ENCODE results near the gene ASTL. TPM values are rescaled to one million over a fixed set of nuclear protein-coding genes. Genes with fewer than 3 reads are reported as not detected.
A peak's percentile ranks its signal among the peaks of the same experiment; 100 is the strongest.
"Not testable (repeated sequence)": the region's sequence is repeated elsewhere in the genome, so short reads cannot be mapped to it uniquely, and the experiment has no call there.

ASTL gene
- total RNA-seq, 1 experiment from 2014 or later = 2.6 TPM

GRCh38 chr2:96161898-96162297, 23.6 kb upstream of the ASTL start:
- in situ Hi-C loops (cut with HindIII; ENCODE audit: low sequenced_read_pairs) = no loop called here
- DNase-seq (ENCODE audit: low spot score) = no peak

DNA sequence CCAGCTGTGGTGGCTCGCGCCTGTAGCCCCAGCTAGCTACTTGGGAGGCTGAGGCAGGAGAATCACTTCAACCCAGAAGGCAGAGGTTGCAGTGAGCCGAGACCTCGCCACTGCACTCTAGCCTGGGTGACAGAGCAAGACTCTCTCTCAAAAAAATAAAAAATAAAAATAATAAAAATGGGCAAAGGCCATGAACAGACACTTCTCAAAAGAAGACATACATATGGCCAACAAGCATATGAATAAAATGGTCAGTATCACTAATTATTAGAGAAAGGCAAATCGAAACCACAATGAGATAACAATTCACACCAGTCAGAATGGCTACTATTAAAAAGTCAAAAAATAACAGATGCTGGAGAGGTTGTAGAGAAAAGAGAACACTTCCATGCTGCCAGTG, 22.1 kb upstream of the ASTL start:
- DNase-seq (ENCODE audit: low spot score); in situ Hi-C loops (cut with HindIII; ENCODE audit: low sequenced_read_pairs): not testable (repeated sequence)

- no peak for DNase-seq (ENCODE audit: low spot score)
- in situ Hi-C loops (cut with HindIII; ENCODE audit: low sequenced_read_pairs) = no loop called here
Measured at GRCh38 chr2:96159084-96159830, 21.0 kb upstream of the ASTL start.

- in situ Hi-C loops (cut with HindIII; ENCODE audit: low sequenced_read_pairs) = no loop called here
- DNase-seq (ENCODE audit: low spot score) = no peak
Measured at GRCh38 chr2:96158554-96158940, 20.2 kb upstream of the ASTL start.

GRCh38 chr2:96157649-96158553, 19.6 kb upstream of the ASTL start:
- DNase-seq (ENCODE audit: low spot score) = no peak
- in situ Hi-C loops (cut with HindIII; ENCODE audit: low sequenced_read_pairs) = no loop called here

- in situ Hi-C loops (cut with HindIII; ENCODE audit: low sequenced_read_pairs) = no loop called here
Measured at GRCh38 chr2:96156926-96157648, 18.8 kb upstream of the ASTL start.

DNA sequence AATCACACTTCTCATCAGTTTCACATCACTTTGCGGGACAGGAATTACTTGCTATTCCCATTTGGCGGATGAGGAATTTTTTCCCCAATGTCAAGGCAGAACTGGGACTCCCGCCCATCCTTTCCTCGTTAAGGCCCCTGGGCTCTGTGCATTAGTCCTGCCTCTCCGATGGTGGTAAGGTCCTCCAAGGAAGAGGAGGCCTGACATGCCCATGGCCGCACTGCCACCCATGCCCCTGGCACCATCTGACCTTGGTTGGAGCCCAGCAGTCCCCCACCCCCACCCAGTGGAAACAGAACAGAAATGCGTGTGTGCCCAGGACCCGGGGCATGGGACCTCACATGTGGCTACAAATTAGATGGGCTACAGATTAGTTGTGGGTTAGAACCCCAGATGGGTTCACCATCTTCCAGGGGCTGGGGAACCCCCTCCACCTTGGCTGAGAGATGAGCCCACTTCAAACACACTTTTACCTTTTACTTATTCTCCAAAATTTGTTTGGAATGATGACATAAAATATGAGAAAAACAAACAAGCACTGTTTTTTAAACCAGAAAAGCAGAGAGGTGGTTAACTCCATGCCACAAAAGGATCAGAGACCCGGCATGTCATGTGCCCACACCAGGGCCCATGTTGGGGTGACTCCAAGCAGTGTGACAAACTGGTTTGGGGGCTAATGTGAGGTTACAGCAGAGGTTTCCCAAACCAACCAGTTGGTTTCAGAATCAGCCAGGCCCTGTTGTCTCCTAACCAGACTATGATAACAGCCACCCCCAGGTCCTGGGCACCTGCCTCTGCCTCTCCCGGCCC, 17.9 kb upstream of the ASTL start:
- in situ Hi-C loops (cut with HindIII; ENCODE audit: low sequenced_read_pairs) = no loop called here
- no peak for DNase-seq (ENCODE audit: low spot score)

More at GRCh38 chr2:96156926-96157648, 18.8 kb upstream of the ASTL start:
- DNase-seq (ENCODE audit: low spot score) = no peak

GRCh38 chr2:96154506-96155380, 16.4 kb upstream of the ASTL start:
- DNase-seq (ENCODE audit: low spot score) = no peak
- in situ Hi-C loops (cut with HindIII; ENCODE audit: low sequenced_read_pairs) = no loop called here

GRCh38 chr2:96153991-96154431, 15.7 kb upstream of the ASTL start:
- in situ Hi-C loops (cut with HindIII; ENCODE audit: low sequenced_read_pairs) = no loop called here
- DNase-seq (ENCODE audit: low spot score) = no peak

GRCh38 chr2:96153291-96153713, 15.0 kb upstream of the ASTL start:
- in situ Hi-C loops (cut with HindIII; ENCODE audit: low sequenced_read_pairs) = no loop called here
- DNase-seq (ENCODE audit: low spot score) = no peak

DNA sequence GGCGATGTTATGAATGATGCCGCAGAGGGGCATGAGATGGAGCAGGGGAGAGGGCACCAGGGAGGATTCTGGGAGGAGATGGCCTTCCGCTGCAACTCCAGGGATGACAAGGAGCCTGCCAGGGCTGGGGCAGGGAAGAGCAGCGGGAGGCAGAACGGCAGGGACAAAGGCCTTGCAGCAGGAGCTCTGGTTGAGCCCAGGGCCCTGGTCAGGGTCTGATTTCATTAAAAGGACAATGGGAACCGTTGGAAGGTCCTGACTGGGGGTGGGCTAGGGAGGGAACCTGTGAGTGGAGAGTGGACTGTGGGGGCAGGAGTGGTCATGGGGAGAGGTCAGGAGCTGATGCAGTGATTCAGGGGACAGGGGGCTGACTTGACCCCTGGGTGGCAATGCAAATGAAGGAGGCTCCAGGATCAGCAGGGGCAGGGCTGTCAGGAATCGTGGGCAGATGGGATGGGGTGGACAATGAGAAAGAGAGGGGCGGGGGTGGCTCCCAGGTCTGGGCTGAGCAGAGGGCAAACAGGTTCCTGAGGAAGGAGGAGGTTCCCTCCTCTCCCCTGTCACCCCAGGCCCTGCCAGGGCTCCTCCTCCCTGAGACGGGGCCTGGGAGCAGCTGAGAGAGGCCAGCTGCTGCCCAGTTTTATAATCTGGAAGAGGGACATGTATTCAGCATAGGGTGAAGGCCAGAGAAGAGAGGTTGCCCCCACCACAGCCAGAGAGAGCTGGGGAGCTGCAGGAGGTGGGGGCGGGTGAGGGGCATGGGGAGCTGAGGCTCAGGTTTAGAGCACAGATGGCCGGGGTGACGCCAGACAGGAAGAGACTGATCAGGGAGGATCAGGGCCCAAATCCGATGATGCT, 14.2 kb upstream of the ASTL start:
- in situ Hi-C loops (cut with HindIII; ENCODE audit: low sequenced_read_pairs) = no loop called here
- peak; percentile 53 for DNase-seq (ENCODE audit: low spot score)

DNA sequence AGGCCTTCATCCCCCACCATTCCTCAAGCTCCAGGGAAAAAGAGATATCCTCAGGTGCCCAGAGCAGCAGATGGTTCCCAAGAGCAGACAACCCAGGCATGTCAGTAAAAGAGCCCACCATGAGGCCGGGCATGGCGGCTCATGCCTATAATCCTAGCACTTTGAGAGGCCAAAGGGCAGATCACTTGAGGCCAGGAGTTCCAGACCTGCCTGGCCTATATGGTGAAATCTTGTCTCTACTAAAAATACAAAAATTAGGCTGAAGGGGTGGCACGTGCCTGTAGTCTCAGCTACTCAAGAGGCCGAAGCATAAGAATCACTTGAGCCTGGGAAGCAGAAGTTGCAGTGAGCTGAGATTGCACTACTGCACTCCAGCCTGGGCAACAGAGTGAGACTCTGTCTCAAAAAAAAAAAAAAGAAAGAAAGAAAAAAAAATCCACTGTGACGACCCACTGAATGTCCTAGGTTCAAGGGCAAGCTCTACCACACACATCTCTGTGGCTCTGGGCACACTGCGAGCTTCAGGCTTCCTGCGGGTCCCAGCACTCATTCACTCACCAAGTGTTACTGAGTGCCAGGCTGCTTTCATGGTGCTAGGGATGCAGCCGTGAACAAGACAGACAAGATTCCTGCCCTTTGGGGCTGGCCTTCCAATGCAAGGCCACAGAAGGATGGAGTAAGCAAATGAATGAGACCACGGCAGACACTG, 13.4 kb upstream of the ASTL start:
- no peak for DNase-seq (ENCODE audit: low spot score)
- in situ Hi-C loops (cut with HindIII; ENCODE audit: low sequenced_read_pairs) = no loop called here

- no peak for DNase-seq (ENCODE audit: low spot score)
- in situ Hi-C loops (cut with HindIII; ENCODE audit: low sequenced_read_pairs) = no loop called here
Measured at GRCh38 chr2:96150791-96151594, 12.7 kb upstream of the ASTL start.

DNA sequence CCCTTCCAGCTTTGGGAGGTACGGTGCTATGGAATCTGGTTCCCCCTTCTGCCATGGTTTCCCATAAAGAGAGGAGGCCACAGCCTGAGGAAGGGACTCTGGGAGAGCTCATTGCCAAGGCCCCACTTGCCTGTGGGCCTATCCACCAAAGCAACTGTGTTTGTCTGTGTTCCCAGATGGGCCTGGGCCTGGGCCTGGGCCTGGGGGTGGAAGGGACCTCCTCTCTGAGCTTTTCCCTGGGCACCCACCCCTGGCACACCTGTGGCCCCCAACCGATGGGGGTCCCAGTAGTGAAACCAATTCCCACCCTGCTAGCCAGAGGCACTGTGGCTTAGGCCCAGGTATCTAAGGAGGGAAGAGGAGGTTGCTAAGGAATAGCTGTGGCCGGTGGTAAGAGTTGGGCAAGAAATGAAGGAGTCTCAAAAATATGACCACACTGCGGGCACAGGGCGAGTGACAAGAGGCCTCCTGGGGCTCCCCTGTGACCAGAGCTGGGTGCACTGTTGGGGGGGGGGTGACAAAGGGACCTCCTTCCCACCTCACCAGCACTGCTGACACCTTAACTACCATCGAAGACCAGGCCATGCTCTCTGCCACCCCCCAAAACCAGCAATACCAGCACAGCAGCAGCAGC, 11.8 kb upstream of the ASTL start:
- DNase-seq (ENCODE audit: low spot score) = no peak
- in situ Hi-C loops (cut with HindIII; ENCODE audit: low sequenced_read_pairs) = no loop called here
